Stimulated activated CD8-positive, alpha-beta memory T cell treated with anti-CD3 and anti-CD28 coated beads, Interleukin-15, amount 100 ng/mL, for 1 hour (primary cell): ENCODE results near the gene RASL11A.
"Not testable (repeated sequence)": the region's sequence is repeated elsewhere in the genome, so short reads cannot be mapped to it uniquely, and the experiment has no call there.

Experiments used
- DNase-seq: peaks from one replicate; pipeline ENCODE4 v3.0.0-alpha.2; 2020; ENCODE audit warnings: low read depth

Gene RASL11A

GRCh38 chr13:27267596-27267995 lies 3.0 kb upstream of the RASL11A start:
- no peak for DNase-seq

- DNase-seq = no peak
Measured at GRCh38 chr13:27269114-27269665, 1.4 kb upstream of the RASL11A start.

- no peak for DNase-seq
Measured at GRCh38 chr13:27271570-27272096, 1.0 kb downstream of the RASL11A start.

- DNase-seq = no peak
Measured at GRCh38 chr13:27273658-27274425, 3.2 kb downstream of the RASL11A start.

- no peak for DNase-seq
Measured at GRCh38 chr13:27274631-27275030, 4.0 kb downstream of the RASL11A start.

- no peak for DNase-seq
Measured at GRCh38 chr13:27276188-27276587, 5.6 kb downstream of the RASL11A start.

- no peak for DNase-seq
Measured at GRCh38 chr13:27279506-27279905, 8.9 kb downstream of the RASL11A start.

- no peak for DNase-seq
Measured at GRCh38 chr13:27280009-27280656, 9.5 kb downstream of the RASL11A start.

- no peak for DNase-seq
Measured at GRCh38 chr13:27280841-27281240, 10.2 kb downstream of the RASL11A start.

- no peak for DNase-seq
Measured at GRCh38 chr13:27281420-27281819, 10.8 kb downstream of the RASL11A start.

GRCh38 chr13:27283906-27284493 lies 13.4 kb downstream of the RASL11A start:
- DNase-seq = no peak

GRCh38 chr13:27288392-27288791 lies 17.8 kb downstream of the RASL11A start:
- DNase-seq = no peak

GRCh38 chr13:27289011-27289665 lies 18.5 kb downstream of the RASL11A start:
- no peak for DNase-seq

GRCh38 chr13:27290715-27291114 lies 20.1 kb downstream of the RASL11A start:
- no peak for DNase-seq

GRCh38 chr13:27291967-27292366 lies 21.3 kb downstream of the RASL11A start:
- DNase-seq = not testable (repeated sequence)

GRCh38 chr13:27293076-27293691 lies 22.6 kb downstream of the RASL11A start:
- DNase-seq = no peak

GRCh38 chr13:27293873-27294515 lies 23.4 kb downstream of the RASL11A start:
- DNase-seq = no peak

GRCh38 chr13:27295096-27295495 lies 24.5 kb downstream of the RASL11A start:
- no peak for DNase-seq

- no peak for DNase-seq
Measured at GRCh38 chr13:27295660-27296059, 25.0 kb downstream of the RASL11A start.

GRCh38 chr13:27296496-27296895 lies 25.9 kb downstream of the RASL11A start:
- DNase-seq = no peak

GRCh38 chr13:27298849-27299248 lies 28.2 kb downstream of the RASL11A start:
- no peak for DNase-seq
